Activated T-helper 2 cell treated with anti-CD3 and anti-CD28 coated beads, Interferon-gamma antibody, Interleukin-2, Interleukin-4, amounts not matched to agents 10 μg/mL and 5 μg/mL and 100 μg/mL, durations not matched to agents 14 hours and 24 hours and 36 hours (primary cell): ENCODE data around the gene KYAT1. TPM values are rescaled to one million over a fixed set of nuclear protein-coding genes. Genes with fewer than 3 reads are reported as not detected.

Source experiments
- DNase-seq: peaks from one replicate; pipeline ENCODE4 v3.0.0; 2021; ENCODE audit warnings: low spot score
- H3K27ac Mint-ChIP-seq: one replicate; pipeline ENCODE4 v1.8.0; 2021; ENCODE audit warnings: mixed read lengths
- H3K27me3 Mint-ChIP-seq: one replicate; pipeline ENCODE4 v1.8.0; 2021; ENCODE audit warnings: low read depth, mixed read lengths
- H3K36me3 Mint-ChIP-seq: one replicate; pipeline ENCODE4 v1.8.0; 2021; ENCODE audit warnings: low read depth, mixed read lengths
- H3K4me1 Mint-ChIP-seq: one replicate; pipeline ENCODE4 v1.8.0; 2021; ENCODE audit warnings: low read depth, mixed read lengths
- H3K4me3 Mint-ChIP-seq: one replicate; pipeline ENCODE4 v1.8.0; 2021; ENCODE audit warnings: low read depth, mild to moderate bottlenecking, moderate library complexity, mixed read lengths
- H3K9me3 Mint-ChIP-seq: one replicate; pipeline ENCODE4 v1.8.0; 2021; ENCODE audit warnings: mixed read lengths
- intact Hi-C: fragments of 100-400 bp; cut with micrococcal nuclease; formaldehyde crosslinking; loops from one replicate; pipeline ENCODE4 v1.15.1; 2023
- total RNA-seq: library from RNA; stranded (reverse); gene quantifications from 2 replicates; pipeline ENCODE4 v1.2.3, GENCODE V29; 2022

The KYAT1 gene
- total RNA-seq, 1 donor from 2014 or later, result 14.0 TPM

GRCh38 chr9:128823362-128823902, 58.3 kb downstream of the KYAT1 start:
- intact Hi-C loops, result no loop called here
- Mint-ChIP-seq H3K4me1 (peaks cover 17% of the 10 kb centered on the region), H3K36me3 (peaks cover 64% of the 10 kb centered on the region)

GRCh38 chr9:128822407-128823042, 59.2 kb downstream of the KYAT1 start:
- DNase-seq, result no peak
- H3K36me3 Mint-ChIP-seq, result peaks cover 55% of the 10 kb centered on the region
- H3K9me3 Mint-ChIP-seq, result no peaks in the 10 kb centered on the region
- H3K4me3 Mint-ChIP-seq, result no peak overlapping the region
- H3K4me1 Mint-ChIP-seq, result peaks cover 12% of the 10 kb centered on the region
- no peak overlapping the region for H3K27ac Mint-ChIP-seq
- no peaks in the 10 kb centered on the region for H3K27me3 Mint-ChIP-seq
- intact Hi-C loops, result no loop called here

More at GRCh38 chr9:128823362-128823902, 58.3 kb downstream of the KYAT1 start:
- Mint-ChIP-seq H3K4me3 (no peak overlapping the region), H3K9me3 (no peaks in the 10 kb centered on the region), H3K27ac (no peak overlapping the region), H3K27me3 (no peaks in the 10 kb centered on the region)
- no peak for DNase-seq

- no peak for DNase-seq
- Mint-ChIP-seq H3K27me3 (no peaks in the 10 kb centered on the region), H3K4me1 (peaks cover 12% of the 10 kb centered on the region), H3K27ac (no peak overlapping the region), H3K36me3 (peaks cover 48% of the 10 kb centered on the region), H3K9me3 (no peaks in the 10 kb centered on the region), H3K4me3 (peak overlapping the region; percentile 6)
- intact Hi-C loops, result no loop called here
Measured at GRCh38 chr9:128821584-128822406, 60.0 kb downstream of the KYAT1 start.

GRCh38 chr9:128820665-128821583, 60.8 kb downstream of the KYAT1 start:
- peak overlapping the region; percentile 30 for H3K4me3 Mint-ChIP-seq
- no peaks in the 10 kb centered on the region for H3K27me3 Mint-ChIP-seq
- DNase-seq, result no peak
- intact Hi-C loops, result no loop called here
- H3K4me1 Mint-ChIP-seq, result peaks cover 12% of the 10 kb centered on the region
- H3K9me3 Mint-ChIP-seq, result no peaks in the 10 kb centered on the region
- H3K27ac Mint-ChIP-seq, result no peak overlapping the region
- H3K36me3 Mint-ChIP-seq, result peaks cover 41% of the 10 kb centered on the region

GRCh38 chr9:128819716-128820664, 61.8 kb downstream of the KYAT1 start:
- intact Hi-C loops, result no loop called here
- no peaks in the 10 kb centered on the region for H3K9me3 Mint-ChIP-seq
- peak overlapping the region; percentile 38 for H3K4me3 Mint-ChIP-seq
- no peak for DNase-seq
- H3K27ac Mint-ChIP-seq, result no peak overlapping the region
- H3K4me1 Mint-ChIP-seq, result peaks cover 12% of the 10 kb centered on the region
- H3K27me3 Mint-ChIP-seq, result no peaks in the 10 kb centered on the region
- peaks cover 34% of the 10 kb centered on the region for H3K36me3 Mint-ChIP-seq

GRCh38 chr9:128818839-128819715, 62.7 kb downstream of the KYAT1 start:
- H3K27ac Mint-ChIP-seq, result no peak overlapping the region
- intact Hi-C loops, result no loop called here
- no peaks in the 10 kb centered on the region for H3K9me3 Mint-ChIP-seq
- H3K4me1 Mint-ChIP-seq, result peaks cover 12% of the 10 kb centered on the region
- no peaks in the 10 kb centered on the region for H3K27me3 Mint-ChIP-seq
- peaks cover 25% of the 10 kb centered on the region for H3K36me3 Mint-ChIP-seq
- peak; percentile 48 for DNase-seq
- H3K4me3 Mint-ChIP-seq, result peak overlapping the region; percentile 81

- intact Hi-C loops, result no loop called here
- Mint-ChIP-seq H3K36me3 (peaks cover 21% of the 10 kb centered on the region), H3K27me3 (no peaks in the 10 kb centered on the region), H3K4me1 (peaks cover 12% of the 10 kb centered on the region), H3K4me3 (peak within 1 kb of the TSS; percentile 81), H3K27ac (peak within 1 kb of the TSS; percentile 55), H3K9me3 (no peaks in the 10 kb centered on the region)
- DNase-seq, result peak; percentile 98
Measured at GRCh38 chr9:128818099-128818838, 63.5 kb downstream of the KYAT1 start, which contains the start of gene ENDOG. Gene ENDOG (plus strand): TSS chr9:128818500. CDS start chr9:128818685, 185 bp downstream.

GRCh38 chr9:128810873-128811272, 70.9 kb downstream of the KYAT1 start:
- intact Hi-C loops, result no loop called here
- no peak overlapping the region for H3K27ac Mint-ChIP-seq
- H3K9me3 Mint-ChIP-seq, result no peaks in the 10 kb centered on the region
- H3K36me3 Mint-ChIP-seq, result peaks cover 7% of the 10 kb centered on the region
- DNase-seq, result no peak
- no peak overlapping the region for H3K4me3 Mint-ChIP-seq
- no peaks in the 10 kb centered on the region for H3K4me1 Mint-ChIP-seq
- H3K27me3 Mint-ChIP-seq, result no peaks in the 10 kb centered on the region

GRCh38 chr9:128809831-128810230, 71.9 kb downstream of the KYAT1 start:
- no peaks in the 10 kb centered on the region for H3K9me3 Mint-ChIP-seq
- H3K4me3 Mint-ChIP-seq, result no peak overlapping the region
- no peak for DNase-seq
- intact Hi-C loops, result no loop called here
- H3K27ac Mint-ChIP-seq, result no peak overlapping the region
- H3K36me3 Mint-ChIP-seq, result peaks cover 11% of the 10 kb centered on the region
- no peaks in the 10 kb centered on the region for H3K4me1 Mint-ChIP-seq
- H3K27me3 Mint-ChIP-seq, result no peaks in the 10 kb centered on the region

- Mint-ChIP-seq H3K27me3 (no peaks in the 10 kb centered on the region), H3K36me3 (peaks cover 11% of the 10 kb centered on the region), H3K4me1 (no peaks in the 10 kb centered on the region), H3K4me3 (no peak overlapping the region), H3K27ac (no peak overlapping the region), H3K9me3 (no peaks in the 10 kb centered on the region)
- no peak for DNase-seq
- intact Hi-C loops, result no loop called here
Measured at GRCh38 chr9:128809036-128809599, 72.6 kb downstream of the KYAT1 start.
